Amniotic epithelial cell (primary cell): Measurements from ENCODE around the gene GET3.

Source experiments
- DNase-seq: peaks from one replicate; pipeline ENCODE4 v3.0.0-alpha.2; 2010; ENCODE audit warnings: low read depth

The GET3 gene

GRCh38 chr19:12752056-12752781 lies 14.9 kb downstream of the GET3 start:
- no peak for DNase-seq

GRCh38 chr19:12754465-12755196 lies 17.3 kb downstream of the GET3 start:
- no peak for DNase-seq

- no peak for DNase-seq
These were observed 19.0 kb downstream of the GET3 start for GRCh38 chr19:12756150-12756883.

- peak; percentile 51 for DNase-seq
These were observed 20.4 kb downstream of the GET3 start for GRCh38 chr19:12757544-12758274.

GRCh38 chr19:12759686-12760085 lies 22.4 kb downstream of the GET3 start:
- DNase-seq: no peak

GRCh38 chr19:12763100-12763499 lies 25.8 kb downstream of the GET3 start:
- no peak for DNase-seq

- no peak for DNase-seq
These were observed 27.4 kb downstream of the GET3 start for GRCh38 chr19:12764698-12765097.

GRCh38 chr19:12766051-12766521 lies 28.8 kb downstream of the GET3 start:
- peak; percentile 70 for DNase-seq

- no peak for DNase-seq
These were observed 29.9 kb downstream of the GET3 start for GRCh38 chr19:12767150-12767549.

- no peak for DNase-seq
These were observed 30.4 kb downstream of the GET3 start for GRCh38 chr19:12767666-12768065.

GRCh38 chr19:12769689-12770088 lies 32.4 kb downstream of the GET3 start:
- DNase-seq: peak; percentile 63

GRCh38 chr19:12770922-12771321 lies 33.6 kb downstream of the GET3 start:
- DNase-seq: no peak

- DNase-seq: no peak
These were observed 35.0 kb downstream of the GET3 start for GRCh38 chr19:12772323-12772722.

- no peak for DNase-seq
These were observed 36.3 kb downstream of the GET3 start for GRCh38 chr19:12773571-12773970.

GRCh38 chr19:12774588-12775555 lies 37.6 kb downstream of the GET3 start, which contains the start of gene HOOK2:
HOOK2 (minus strand) TSS chr19:12775552; CDS start chr19:12775449, 103 bp downstream.
- DNase-seq: no peak

GRCh38 chr19:12777217-12778016 lies 40.1 kb downstream of the GET3 start:
- no peak for DNase-seq

GRCh38 chr19:12778017-12778904 lies 41.0 kb downstream of the GET3 start:
- DNase-seq: peak; percentile 74

GRCh38 chr19:12778905-12779161 lies 41.5 kb downstream of the GET3 start:
- DNase-seq: no peak
